Measurements from ENCODE around the gene DGKQ.
"Not testable (repeated sequence)": the region's sequence is repeated elsewhere in the genome, so short reads cannot be mapped to it uniquely, and the experiment has no call there.

Gene DGKQ

DNA sequence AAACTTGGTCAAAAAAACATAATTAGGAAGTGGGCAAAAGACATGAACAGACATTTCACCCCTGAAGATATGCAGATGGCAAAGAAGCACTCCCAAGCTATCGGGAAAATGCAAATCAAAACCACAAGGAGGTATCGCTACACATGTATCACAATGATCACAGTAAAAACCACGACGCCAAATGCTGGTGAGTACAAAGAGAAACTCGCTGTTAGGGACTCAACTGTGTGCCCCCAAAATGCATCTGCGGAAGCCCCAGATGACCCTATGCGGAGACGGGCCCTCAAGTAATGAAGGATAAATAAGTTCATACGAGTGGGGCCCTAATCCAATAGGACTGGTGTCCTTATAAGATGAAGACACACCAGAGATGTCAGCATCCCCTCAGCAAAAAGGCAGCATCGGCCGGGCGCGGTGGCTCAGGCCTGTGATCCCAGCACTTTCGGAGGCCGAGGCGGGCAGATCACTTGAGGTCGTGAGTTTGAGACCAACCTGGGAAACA, 51.5 kb downstream of the DGKQ start:
- DNase-seq (ENCODE audit: low read depth) = no peak

DNA sequence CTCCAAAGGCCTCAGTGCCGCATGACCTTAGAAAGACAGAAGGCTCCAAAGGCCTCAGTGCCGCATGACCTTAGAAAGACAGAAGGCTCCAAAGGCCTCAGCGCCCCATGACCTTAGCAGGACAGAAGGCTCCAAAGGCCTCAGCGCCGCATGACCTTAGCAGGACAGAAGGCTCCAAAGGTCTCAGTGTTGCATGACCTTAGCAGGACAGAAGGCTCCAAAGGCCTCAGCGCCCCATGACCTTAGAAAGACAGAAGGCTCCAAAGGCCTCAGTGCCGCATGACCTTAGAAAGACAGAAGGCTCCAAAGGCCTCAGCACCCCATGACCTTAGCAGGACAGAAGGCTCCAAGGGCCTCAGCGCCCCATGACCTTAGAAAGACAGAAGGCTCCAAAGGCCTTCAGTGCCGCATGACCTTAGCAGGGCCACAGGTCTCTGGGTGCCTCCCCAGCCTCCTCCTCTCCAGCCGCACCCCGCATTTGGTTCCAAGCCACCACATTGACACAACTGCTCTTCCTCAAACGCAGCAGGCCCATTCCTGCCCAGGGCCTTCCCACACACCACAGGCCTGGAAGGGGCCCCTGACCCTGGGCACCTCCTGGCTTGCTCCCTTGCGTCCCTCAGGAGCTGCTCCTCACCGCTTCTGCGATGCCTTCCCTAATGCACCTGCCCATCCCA, 54.2 kb downstream of the DGKQ start:
- not testable (repeated sequence) for DNase-seq (ENCODE audit: low read depth)

DNA sequence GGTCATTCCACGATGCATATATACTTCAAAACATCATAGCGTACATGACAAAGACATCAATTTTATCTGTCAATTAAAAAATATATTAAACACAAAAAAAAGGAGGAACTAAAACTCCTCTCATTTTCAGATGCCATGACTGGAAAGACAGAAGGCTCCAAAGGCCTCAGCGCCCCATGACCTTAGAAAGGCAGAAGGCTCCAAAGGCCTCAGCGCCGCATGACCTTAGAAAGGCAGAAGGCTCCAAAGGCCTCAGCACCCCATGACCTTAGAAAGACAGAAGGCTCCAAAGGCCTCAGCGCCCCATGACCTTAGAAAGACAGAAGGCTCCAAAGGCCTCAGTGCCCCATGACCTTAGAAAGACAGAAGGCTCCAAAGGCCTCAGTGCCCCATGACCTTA, 54.8 kb downstream of the DGKQ start:
- DNase-seq (ENCODE audit: low read depth) = not testable (repeated sequence)

DNA sequence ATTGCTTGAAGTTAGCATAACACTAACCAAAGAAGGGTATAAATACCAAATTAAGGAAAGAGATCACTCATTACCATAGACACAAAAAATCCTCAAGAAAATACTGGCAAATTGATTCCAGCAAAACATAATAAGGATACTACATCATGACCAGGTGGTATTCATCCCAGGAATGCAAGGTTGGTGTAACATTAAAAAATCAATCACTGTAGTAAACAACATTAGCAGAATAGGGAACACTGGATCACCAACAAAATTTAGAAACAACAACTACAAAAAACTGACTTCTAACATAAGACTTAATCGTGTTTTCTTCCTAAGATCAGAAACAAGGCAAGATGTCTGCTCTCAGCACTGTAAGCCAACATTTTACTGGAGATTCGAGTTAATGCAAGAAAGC, 55.4 kb downstream of the DGKQ start:
- DNase-seq (ENCODE audit: low read depth) = no peak

DNA sequence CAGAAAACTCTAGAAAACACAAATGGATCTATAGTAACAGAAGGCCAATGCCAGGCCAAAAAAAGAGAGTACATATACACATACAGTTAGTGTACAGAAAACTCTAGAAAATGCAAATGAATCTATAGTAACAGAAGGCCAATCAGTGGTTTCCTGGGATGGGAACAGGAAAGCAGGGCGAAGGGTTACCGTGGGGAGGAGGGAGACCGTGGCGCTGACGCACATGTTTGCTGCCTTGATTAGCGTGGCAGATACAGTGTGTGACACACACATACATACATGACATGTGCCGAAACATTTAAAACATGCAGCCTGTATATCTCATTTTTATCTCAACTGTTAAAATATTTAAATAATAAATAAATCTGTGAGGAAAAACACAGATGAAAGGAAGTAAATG, 55.9 kb downstream of the DGKQ start:
- no peak for DNase-seq (ENCODE audit: low read depth)

DNA sequence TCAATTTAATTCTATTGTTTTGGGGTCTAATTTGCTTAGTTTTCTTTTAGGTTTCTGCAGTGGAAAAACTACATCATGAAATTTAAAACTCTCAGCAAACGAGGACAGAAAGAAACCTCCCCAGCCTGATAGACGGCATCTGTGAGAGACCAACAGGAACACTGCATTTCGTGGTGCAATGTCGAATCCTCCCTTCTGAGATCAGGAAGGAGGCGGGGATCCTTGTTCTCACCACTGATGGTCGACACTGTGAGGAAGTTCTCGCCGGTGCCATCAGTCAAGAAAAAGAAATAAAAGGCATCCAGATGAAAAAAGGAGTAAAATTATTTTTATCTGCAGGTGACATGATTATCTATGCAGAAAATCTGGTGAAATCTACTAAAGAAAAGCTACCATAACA, 57.8 kb downstream of the DGKQ start:
- no peak for DNase-seq (ENCODE audit: low read depth)

DNA sequence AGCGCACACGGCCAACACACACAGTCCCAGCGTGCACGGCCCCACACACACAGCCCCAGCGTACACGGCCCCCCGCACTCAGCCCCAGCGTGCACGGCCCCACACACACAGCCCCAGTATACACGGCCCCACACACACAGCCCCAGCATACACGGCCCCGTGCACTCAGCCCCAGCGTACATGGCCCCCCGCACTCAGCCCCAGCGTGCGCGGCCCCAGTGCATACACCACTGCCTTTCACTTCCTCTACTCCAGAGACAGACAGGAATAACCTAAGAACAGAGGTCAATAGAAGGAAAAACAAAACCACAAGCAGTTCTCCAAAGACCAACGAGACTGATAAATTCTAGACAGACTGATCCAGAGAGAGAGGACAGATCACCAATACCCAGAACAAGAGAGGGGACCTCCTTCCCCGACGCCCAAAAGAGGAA, 58.3 kb downstream of the DGKQ start:
- no peak for DNase-seq (ENCODE audit: low read depth)

DNA sequence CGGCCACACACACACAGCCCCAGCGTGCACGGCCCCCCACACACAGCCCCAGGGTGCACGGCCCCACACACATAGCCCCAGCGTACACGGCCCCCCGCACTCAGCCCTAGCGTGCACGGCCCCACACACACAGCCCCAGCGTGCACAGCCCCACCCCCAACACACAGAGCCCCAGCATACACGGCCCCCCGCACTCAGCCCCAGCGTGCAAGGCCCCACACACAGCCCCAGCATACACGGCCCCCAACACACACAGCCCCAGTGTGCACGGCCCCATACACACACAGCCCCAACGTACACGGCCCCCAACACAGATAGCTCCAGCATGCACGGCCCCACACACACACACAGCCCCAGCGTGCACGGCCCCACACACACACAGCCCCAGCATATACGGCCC, 58.8 kb downstream of the DGKQ start:
- DNase-seq (ENCODE audit: low read depth) = no peak

DNA sequence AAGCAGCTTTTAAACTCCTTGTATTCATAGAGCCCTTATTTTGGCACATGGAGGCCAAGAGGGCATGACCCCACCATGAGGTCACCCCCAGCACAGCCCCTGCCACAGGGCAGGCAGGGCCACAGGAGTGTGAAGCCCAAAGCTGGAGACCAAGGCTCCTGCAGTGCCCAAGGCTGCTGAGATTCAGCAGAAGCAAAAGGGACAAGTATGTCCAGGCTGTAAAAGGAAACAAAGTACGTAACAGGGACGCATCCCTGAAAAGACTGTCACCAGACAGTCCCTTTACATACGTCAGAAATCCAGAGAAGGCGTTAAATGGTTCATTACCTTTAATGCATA, 60.1 kb downstream of the DGKQ start:
- DNase-seq (ENCODE audit: low read depth) = no peak

DNA sequence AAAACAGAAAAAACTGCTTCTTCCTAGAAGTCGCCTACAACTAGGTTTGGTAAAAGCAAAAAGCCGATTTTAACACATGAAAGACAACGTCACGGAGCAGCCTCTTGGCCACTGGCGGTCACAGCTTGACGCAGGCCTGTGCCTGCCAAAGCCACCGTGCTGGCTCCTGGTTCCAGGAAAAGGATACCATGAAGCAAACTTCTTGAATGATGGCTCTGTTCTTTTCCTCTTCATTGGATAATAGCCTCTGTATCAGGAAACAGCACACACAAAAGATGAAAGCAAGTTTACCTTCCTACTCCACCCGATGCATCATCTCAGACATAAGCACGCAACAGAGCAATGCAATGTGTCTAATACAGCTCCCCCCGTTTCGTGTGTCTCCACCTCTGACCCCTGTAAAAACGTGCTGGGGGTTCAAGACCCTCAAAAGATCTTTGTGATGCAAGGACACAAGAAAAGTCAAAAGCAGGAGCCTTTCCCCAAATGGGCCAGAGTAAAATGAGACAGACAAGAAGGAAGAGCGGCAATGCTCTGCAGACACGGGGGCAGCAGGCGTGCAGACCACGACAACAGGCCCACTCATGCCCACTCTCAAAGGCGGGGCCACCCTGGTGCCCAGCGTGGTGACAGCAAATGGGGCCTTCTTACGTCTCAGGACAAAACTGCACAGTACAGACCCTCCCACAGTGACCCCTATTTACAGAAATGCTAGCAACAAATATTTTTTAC, 60.7 kb downstream of the DGKQ start:
- DNase-seq (ENCODE audit: low read depth) = no peak

DNA sequence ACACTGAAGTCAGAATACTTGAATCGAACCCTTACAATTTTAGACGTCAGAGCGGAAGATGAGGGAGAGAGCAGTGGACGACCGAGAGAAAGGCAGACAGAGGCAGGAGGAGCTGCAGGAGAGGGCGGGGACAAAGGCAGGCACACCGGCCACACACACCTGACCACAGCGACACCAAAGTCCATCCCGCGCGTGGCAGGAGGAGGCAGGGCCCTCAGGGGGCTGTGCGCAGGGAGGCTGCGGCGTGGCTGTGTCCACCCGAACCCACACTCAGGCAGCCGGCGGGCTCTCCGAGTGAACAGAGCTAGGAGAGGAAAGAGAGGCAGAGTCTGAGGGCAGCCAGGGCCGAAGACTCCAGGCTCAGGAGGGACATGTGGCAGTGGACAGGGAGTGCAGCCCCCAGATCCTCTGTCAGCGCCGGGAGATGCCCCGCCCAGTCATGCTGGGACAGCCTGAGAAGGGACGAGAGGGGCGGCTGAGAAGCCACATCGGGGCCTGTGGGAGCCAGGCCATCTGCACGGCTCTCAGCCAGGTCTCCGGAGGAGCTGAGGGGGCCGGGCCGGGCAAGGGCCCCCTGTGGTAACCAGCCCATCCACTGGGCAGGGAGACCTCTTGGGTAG, 61.4 kb downstream of the DGKQ start:
- DNase-seq (ENCODE audit: low read depth) = no peak

DNA sequence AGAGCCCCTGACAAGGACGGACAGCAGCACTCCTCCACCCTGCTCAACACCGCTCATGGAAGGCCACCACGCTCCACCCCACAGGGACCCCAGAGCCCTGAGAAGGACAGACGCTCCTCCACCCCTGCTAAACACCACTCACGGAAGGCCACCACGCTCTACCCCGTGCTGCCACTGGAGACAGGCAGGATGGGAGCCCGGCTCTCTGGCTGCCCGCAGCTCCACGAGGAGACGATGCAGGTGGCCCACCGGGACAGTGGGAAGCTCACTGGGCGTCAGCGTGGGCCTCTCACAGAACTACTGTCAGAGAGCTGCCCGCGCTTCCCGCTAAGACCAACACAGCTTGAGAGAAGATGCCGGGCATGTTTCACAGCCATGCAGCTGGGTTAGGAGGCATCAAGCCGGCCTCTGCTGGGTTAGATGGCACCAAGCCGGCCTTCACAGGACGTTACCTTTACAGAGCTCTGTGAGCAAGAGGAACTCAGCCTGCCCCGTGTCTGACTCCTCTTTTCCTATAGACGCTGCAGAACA, 62.1 kb downstream of the DGKQ start:
- DNase-seq (ENCODE audit: low read depth) = no peak

DNA sequence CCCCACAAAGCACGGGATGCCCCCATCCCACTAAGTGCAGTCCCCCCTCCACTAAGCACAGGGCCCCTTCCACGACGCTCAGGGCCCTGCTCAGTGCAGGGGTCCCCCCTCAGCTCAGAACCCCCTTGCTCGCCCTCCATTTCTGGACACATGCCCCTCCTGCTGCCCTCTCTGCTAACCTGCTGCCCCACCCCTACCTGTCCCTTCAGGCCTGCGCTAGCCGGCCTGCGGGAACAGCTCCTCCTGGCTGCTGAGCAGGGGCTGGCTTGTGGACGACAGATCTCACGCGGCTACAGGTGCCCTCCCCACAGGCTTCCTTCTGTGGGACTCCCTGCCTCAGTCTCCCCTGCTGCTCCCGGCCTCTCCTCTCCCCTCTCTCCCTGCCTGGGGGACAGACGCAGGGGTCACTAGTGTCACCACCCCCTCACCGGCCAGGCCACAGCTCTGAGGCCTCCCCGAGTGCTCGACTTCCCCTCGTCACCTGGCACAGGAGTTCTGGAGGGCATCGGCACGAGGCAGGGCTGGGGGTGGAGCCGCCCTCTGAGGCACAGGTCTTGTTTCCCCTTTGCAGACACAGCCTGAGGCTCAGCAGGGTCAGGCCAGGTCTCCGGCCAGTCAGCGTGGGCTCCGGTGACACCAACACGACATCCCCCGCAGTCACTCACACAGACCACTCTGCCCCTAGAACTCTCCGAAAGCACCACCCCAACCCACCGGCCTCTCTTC, 62.8 kb downstream of the DGKQ start:
- no peak for DNase-seq (ENCODE audit: low read depth)

DNA sequence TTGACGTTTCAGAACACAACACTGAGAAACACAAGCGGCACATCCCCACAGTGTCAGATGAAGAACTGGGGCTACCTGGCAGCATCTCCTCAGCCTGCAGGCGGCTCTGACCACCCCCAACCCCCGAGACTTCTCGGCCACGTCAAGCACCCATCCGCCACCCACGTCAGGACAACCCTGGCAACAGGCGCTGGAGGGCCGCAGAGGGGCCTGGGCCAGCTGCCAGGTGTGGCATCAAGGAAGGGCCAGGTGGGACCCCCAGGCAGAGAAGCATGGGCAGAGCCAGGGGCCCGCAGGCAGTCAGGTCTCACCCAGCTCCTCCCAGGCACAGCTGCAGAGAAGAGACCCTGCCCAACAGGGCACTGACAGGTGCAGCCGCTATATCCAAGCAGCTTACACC, 63.5 kb downstream of the DGKQ start:
- no peak for DNase-seq (ENCODE audit: low read depth)

DNA sequence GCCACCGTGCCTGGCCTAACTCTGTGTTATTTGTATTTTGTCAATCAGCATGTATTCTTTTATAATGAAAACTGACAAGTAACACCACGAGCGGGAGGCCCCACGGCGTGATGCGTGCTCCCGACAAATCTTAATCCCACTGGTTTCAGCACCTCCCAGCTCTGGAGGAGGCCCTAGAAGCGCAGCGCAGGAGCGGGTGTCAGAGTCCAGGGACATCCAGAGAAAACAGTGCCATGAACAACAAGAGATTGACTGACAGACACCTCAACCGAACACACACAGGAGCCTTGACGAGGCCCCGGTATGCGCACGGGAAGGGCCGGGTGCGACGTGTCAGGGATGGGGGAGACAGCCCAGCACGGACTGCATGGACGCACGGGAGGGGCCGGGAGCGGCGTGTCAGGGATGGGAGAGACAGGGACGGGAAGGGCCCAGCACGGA, 64.2 kb downstream of the DGKQ start:
- no peak for DNase-seq (ENCODE audit: low read depth)

All from activated T-cell treated with anti-CD3 and anti-CD28 coated beads for 48 hours (primary cell).